Left colon (tissue), 2 donors: ENCODE measurements around the gene TSPAN16. TPM values are rescaled to one million over a fixed set of nuclear protein-coding genes. Genes with fewer than 3 reads are reported as not detected.

ENCODE experiments used
- ATAC-seq: fragments of 200-7000 bp; cut with Tn5 transposase; one replicate; pipeline ENCODE4 v1.9.1; 2020; ENCODE audit warnings: mild to moderate bottlenecking, moderate library complexity
- DNase-seq, 2 donors: peaks; one replicate each; pipeline ENCODE4 v3.0.0-alpha.2; 2020
- intact Hi-C, 2 donors: fragments of 100-400 bp; cut with DNase I in 1 of 2; cut with micrococcal nuclease in 1 of 2; formaldehyde crosslinking; loops; one replicate each; pipeline versions ENCODE4 v1.11.2 to v1.14.0; 2022; cut with DNase I, micrococcal nuclease
- total RNA-seq, 2 donors: library from RNA; stranded (reverse); fragmentation: NEBNext Ultra II Directional; extraction: Animal tissue kit (Norgen Biotek cat#: 25700); gene quantifications; one replicate each; pipeline ENCODE4 v1.2.1, GENCODE V29; 2021
- donor health status: DM: no; HTN: no; CAD: no.
- donor health status: DM: yes; HTN: yes; CAD: no.

The TSPAN16 gene
- total RNA-seq, 2 donors from 2014 or later = not detected

DNA sequence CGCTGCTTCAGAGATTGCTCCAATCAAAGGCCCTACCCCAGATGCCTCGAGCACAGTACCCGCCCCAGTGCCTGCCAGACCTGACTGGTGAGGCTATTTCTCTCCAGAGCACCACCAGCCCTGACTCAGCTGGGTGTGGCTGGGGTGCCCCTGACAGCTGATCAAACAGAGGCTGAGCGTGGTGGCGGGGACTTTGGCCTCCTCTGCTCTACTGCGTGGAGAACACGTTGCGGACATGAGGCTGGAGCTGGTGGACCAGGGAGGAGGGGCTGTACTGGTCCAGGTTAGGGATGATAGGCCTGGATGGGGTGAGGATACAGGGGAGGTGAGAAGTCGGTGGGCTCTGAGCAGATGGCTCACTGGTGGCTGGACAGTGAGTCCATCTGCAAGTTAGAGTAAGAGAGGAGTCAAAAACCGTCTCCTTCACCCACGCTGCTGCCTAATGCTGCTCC, 30.1 kb upstream of the TSPAN16 start:
- peak; percentile 92 to 97 for DNase-seq
- peak; percentile 87 for ATAC-seq
- intact Hi-C loops = no loop called here

DNA sequence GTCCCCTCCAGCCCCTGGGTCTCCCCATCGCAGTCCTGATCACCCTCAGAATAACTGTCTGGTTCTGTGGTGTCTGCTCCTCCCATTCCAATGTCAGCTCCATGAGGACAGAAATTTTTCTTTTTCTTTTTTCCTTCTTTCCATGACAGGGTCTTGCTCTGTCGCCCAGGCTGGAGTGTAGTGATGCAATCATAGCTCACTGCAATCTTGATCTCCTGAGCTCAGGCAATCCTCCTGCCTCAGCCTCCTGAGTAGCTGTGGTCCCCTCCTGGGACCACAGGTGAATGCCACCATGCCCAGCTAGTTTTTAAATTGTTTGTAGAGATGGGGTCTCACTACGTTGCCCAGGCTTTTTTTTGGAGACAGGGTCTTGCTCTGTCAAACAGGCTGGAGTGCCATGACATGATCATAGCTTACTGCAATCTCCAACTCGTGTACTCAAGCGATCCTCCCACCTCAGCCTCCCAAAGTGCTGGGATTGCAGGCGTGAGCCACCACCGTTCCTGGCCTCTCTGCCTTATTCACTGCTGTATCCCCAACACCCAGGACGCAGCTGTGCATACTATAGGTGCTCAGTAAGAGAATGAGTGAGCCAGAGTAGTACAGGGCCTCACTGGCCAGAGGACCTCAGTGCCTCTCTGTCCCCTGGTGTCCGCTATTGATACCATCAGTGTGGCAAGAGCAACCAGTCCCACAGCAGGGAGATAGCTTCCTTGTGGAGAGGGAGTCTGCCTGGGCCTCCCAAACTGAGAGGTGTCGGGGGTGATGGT, 28.5 kb upstream of the TSPAN16 start:
- ATAC-seq = no peak
- intact Hi-C loops = no loop called here
- no peak for DNase-seq

DNA sequence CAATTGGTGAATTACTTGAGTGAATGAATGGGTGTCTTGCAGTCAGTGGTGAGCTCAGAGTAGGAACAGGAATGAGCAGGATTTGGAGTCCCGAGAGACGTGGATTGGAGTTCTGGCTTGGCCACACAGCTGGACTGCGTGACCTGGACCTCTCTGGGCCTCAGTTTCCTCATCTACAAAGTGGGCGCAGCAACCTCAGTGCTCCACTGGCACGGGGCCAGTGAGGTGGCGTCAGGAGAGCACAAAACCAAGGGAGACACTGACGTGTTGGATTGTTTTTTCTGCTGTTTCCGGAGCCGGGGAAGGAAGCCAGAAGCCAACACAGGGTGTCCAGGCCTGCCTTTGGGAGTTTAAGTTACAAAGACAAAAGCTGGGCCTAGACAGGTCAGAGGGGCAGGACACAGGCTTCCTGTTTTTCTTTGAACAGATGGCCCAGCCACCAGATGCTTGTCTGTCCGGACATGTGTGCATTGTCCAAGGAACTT, 27.1 kb upstream of the TSPAN16 start:
- no peak for ATAC-seq
- peak; percentile 46 to 51 for DNase-seq
- intact Hi-C loops = no loop called here

DNA sequence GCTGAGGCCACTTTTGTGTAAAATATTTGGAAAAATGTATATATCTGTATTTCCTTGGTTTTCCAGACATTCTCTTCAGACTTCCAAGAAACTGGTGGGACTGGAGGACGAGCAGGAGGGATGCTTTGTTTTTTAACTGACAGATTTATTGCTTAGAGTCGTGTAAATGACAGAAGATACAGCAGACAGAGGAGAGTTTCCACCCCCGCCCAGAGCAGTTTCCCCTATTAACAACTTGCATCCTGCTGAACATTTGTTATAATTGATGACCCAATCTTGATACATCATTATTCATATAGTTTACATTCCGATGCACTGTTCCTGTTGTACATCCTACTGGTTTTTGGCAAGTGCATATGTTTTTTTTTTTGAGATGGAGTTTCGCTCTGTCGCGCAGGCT, 26.6 kb upstream of the TSPAN16 start:
- ATAC-seq = no peak
- DNase-seq = no peak
- intact Hi-C loops = no loop called here

DNA sequence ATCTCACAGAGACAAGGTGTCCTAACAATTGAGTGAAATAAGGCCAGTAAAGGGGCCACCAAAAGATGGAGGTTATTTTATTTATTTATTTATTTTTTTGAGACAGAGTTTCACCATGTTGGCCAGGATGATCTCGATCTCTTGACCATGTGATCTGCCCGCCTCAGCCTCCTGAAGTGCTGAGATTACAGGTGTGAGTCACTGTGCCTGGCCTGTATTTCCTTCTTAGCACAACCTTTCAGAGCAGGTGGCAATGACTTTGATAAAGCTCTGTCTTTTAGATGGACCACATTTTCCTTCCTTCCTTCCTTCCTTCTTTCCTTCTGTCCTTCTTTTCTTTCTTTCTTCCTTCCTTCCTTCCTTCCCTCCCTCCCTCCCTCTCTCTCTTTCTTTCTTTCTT, 22.7 kb upstream of the TSPAN16 start:
- intact Hi-C loops = no loop called here
- ATAC-seq (no peak), DNase-seq (no peak)

DNA sequence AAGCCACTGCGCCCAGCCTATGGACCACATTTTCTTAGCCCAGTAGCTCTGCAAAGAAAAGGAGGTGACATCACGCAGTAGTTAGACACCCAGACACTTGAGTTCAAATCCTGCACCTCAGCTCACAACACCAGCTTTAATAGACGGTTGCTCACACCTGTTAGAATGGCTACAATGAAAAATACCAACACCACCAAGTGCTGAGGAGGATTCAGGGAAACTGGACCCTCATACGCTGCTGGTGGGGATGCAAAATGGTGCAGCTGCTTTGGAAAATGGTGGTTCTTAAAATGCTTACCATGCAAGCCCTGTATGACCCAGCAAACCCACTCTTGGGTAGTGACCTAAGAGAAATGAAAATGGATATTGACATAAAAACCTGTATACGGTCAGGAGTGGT, 22.0 kb upstream of the TSPAN16 start:
- intact Hi-C loops = no loop called here
- DNase-seq (no peak), ATAC-seq (no peak)

DNA sequence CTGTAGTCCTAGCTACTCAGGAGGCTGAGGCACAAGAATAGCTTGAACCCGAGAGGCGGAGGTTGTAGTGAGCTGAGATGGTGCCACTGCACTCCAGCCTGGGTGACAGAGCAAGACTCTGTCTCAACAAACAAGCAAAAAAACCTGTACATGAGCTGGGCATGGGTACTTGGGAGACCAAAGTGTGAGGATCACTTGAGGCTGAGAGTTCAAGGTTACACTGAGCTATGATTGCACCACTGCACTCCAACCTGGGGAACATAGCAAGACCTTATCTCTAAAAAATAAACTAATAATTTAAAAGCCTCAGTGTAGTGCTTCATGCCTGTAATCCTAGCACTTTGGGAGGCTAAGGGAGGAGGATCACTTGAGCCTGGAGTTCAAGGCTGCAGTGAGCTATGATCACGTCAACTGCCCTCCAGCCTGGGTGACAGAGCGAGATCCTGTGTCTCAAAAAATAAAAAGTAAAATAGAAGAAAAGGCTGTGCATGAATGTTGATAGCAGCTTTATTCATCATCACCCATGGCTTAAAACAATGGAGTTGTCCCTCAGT, 21.4 kb upstream of the TSPAN16 start:
- ATAC-seq = no peak
- intact Hi-C loops = no loop called here
- no peak for DNase-seq

DNA sequence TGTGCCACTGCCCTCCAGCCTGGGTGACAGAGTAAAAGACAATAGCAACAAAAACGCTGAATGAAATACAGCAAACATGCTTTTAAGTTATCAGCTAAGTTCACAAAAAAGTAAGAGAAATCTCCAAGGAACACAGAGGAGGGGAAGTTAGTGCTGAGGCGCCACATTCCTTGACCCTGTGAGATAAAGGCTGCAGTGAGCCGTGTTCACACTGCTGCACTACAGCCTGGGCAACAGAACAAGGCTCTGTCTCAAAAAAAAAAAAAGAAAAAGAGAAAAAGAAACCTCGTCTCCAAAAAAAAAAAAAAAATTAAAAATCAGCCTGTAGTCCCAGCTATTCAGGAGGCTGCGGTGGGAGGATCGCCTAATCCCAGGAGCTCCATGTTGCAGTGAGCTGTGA, 17.3 kb upstream of the TSPAN16 start:
- ATAC-seq = no peak
- DNase-seq = no peak
- intact Hi-C loops = no loop called here

DNA sequence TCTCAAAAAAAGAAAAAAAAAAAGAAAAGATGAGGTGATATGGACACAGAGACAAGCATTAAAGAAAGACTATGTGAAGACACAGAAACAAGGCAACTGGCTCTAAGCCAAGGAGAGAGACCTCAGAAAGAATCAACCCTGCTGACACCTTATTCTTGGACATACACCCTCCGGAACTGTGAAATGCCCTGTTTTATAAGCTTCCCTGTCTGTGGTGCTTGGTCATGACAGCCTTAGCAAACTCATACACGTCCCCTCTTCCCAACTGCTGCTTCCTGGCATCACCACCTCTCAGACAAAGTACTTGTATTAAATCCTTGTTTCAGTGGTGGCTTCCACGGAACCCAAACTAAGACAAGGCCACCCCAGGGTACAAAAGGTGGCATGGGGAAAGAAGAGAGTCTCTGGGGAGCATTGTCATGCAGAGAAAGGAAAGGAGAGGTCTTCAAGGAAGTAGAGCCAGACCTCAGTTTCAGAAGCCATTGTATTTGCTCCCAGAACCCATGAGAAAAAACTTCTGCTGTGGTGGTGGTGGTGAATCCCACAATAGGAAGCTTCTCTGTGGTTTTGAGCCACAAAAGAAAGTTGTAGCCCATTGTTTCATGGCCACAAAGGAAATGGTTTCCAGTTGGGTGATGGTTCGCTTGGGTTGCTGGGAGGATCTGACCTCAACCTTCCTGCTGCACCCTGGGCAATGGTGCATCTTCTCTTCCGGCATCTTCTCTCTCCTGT, 16.3 kb upstream of the TSPAN16 start:
- no peak for ATAC-seq
- DNase-seq = no peak
- intact Hi-C loops = no loop called here

DNA sequence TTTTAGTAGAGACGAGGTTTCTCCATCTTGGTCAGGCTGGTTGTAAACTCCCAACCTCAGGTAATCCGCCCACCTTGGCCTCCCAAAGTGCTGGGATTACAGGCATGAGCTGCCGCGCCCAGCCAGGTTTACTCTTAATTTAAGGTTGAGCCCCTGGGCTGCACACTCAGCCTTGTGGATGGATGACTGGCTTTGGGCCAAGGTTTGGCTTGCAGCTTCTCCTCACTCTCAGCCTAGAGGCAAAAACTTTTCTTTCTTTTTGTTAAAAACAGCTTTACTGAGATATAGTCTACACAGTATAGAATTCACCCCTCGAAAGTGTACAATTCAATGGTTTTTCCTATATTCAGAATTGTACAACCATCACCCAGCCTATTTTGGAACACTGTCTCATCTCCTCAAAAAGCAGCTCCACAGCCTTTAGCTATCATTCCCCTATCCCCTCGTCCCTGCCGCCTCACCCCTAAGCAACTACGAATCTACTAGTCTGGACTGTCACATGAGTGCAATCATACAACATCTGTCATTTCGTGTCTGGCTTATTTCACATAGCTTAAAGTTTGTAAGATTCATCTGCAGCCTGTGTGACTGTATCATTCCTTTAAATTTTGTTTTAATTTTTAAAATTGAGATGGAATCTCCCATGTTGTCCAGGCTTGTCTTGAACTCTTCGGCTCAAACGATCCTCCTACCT, 14.5 kb upstream of the TSPAN16 start:
- DNase-seq (no peak), ATAC-seq (no peak)
- intact Hi-C loops = no loop called here

DNA sequence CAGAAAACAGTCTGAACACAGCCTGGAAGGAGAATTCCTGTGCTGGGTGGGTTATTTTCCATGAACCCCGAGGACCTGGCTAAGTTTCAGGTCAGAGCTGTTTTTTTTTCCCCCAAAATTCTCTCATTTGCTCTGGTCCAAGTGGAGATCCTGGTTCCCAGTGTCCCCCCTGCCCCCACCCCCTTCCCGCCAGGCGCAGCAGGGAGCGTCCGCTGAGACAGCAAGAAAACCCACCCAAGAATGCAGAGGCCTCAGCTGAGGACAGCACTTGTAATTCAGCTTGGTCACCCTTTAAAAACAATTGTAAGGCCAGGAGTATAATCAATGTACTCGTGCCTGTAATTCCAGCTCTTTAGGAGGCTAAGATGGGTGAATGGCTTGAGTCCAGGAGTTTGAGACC, 11.4 kb upstream of the TSPAN16 start:
- no peak for ATAC-seq
- no peak for DNase-seq
- intact Hi-C loops = no loop called here

DNA sequence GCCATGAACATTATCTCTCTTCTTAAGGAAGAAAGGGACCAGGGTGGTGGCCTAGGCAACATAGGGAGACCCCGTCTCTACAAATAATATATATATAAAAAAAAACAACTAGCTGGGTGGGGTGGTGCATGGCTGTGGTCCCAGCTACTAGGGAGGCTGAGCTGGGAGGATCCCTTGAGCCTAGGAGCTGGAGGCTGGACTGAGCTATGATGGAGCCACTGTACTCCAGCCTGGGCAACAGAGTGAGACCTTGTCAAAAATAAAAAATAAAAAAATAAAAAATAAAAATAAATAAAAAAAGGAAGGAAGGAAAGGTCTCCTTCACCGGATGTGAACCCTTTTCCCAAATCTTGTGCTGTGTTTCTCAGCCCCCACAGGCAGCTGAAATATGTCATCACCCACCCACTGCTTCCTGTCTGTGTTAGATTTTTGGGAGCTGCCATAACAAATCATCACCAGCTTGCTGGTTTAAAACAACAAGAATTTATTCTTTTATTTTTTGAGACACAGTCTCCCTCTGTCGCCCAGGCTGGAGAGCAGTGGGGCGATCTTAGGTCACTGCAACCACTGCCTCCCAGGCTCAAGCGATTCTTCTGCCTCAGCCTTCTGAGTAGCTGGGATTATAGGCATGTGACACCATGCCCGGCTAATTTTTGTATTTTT, 9.5 kb upstream of the TSPAN16 start:
- DNase-seq (no peak), ATAC-seq (no peak)
- intact Hi-C loops = no loop called here

DNA sequence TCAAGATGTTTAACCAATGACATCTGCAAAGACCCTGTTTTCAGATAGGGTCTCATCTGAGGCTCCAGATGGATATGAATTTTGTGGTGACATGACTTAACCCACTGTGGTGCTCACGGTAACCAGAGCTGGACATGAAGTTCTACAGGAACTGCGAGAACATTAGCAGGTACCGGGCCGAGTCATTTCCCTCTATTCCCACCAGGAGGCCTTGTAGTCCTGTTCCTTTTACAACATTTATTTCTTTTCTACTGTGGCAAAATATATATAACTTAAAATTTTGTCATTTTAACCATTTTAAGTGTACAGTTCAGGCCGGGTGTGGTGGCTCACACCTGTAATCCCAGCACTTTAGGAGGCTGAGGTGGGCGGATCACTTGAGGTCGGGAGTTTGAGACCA, 7.6 kb upstream of the TSPAN16 start:
- ATAC-seq (peak; percentile 46), DNase-seq (no peak)
- intact Hi-C loops = no loop called here

DNA sequence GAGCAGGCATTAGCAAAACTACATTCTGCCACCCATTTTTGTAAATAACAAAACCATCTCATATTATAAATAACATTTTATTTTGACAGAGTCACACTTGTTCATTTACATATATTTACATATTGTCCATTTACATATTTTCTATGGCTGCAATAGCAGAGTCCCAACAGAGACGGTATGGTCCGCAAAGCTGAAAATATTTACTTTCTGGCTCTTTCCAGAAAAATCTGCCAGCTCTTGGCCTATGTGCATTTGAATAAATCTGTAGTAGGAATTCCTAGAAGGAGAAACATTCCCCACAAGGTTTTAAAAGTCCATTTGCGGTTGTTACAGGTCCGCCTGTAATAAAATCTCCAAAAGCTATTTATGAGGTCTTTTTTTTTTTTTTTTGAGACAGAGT, 5.7 kb upstream of the TSPAN16 start:
- ATAC-seq = no peak
- intact Hi-C loops = loop anchor here (10.0 kb wide), 2 partner anchors 155 to 195 kb away; partner anchors contain the start of gene ELAVL3 (in 1 of the 2)
- DNase-seq = no peak

DNA sequence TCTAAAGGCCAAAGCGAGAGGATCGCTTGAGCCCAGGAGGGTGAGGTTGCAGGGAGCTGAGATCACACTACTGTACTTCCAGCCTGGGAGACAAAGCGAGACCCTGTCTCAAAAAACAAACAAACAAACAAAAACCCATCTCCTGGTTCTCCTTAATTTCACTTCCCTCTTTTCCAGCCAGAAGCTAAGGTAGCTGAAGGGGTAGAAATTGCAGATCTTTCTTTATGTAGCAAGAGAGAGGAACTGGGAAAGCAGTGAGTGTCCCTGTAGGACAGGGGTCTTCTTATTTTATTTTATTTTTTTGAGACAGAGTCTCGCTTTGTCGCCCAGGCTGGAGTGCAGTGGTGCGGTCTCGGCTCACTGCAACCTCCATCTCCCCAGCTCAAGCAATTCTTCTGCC, 4.5 kb upstream of the TSPAN16 start:
- DNase-seq = no peak
- no peak for ATAC-seq
- intact Hi-C loops = loop anchor here (10.0 kb wide), 2 partner anchors 153 to 193 kb away; partner anchors contain the start of gene ELAVL3 (in 1 of the 2)

DNA sequence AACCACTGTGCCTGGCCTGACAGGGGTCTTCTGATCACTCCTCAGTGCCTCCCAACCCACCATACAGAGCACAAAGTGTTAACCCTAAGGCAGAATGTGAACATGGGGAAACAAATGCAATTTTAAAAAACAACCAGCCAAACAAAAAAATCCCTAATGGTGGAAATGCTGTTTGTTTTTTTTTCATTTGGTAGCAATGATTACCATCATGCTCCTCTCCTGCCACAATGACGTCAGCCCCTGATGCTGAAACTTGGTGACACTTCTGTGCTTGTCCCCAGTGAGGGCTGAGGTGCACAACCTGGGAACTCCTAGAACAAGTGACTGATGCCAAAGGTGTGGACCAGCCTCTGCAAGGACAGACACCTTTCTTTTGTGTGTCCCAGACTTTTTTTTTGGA, 4.0 kb upstream of the TSPAN16 start:
- DNase-seq = no peak
- ATAC-seq = no peak
- intact Hi-C loops = loop anchor here (10.0 kb wide), 2 partner anchors 153 to 193 kb away; partner anchors contain the start of gene ELAVL3 (in 1 of the 2)

DNA sequence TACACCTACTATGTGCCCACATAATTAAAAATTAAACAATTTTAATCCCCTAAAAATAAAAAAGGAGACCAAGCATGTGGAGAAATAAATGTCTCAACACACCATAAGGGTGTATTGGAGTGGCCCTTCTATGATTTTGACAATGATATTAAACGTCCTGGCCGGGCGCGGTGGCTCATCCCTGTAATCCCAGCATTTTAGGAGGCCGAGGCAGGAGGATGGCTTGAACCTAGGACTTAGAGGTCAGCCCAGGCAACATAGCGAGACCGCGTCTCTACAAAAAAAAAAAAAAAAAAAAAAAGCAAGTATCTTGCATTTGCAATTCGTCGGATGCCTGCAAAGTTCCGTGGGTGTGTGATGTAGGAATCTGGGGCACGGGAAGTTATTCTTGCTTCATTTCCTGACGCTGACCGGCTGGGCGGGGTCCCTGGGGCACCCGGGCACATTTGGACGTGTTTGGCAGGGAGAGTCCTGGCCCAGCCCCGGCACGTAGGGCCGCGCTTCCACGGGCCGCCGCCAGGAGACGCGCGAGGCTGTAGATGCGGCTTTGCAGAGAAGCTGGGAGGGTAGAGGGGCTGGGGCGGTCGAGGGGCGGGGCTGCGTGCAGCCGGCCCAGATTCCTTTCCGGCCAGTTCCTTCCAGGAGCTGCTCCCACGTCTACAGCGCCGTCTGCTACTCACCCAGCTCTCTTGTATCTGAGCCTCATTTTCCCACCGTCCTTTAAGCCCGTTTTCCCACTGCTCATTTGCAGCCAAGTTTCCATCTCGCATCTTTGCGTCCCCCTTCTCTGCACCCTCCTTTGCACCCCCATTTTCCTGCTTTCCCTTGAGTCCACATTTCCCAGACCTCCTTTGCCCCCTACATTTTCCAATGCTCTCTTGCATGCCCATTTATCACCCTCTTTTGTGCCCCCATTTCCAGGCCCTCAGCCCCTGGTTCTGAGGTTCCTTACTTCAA, 2.2 kb upstream of the TSPAN16 start:
- DNase-seq (peak; percentile 89 to 93), ATAC-seq (peak; percentile 84)
- intact Hi-C loops = loop anchor here (10.0 kb wide), 2 partner anchors 151 to 191 kb away; partner anchors contain the start of gene ELAVL3 (in 1 of the 2)
